SK-N-DZ (cell line): ENCODE data around the gene RTP3.
"Not testable (repeated sequence)": the region's sequence is repeated elsewhere in the genome, so short reads cannot be mapped to it uniquely, and the experiment has no call there.

ENCODE experiments used
- DNase-seq: peaks from one replicate; pipeline ENCODE4 v3.0.0-alpha.2; 2015; ENCODE audit warnings: low spot score

The RTP3 gene

GRCh38 chr3:46517016-46517783 is 19.4 kb downstream of the RTP3 start:
- no peak for DNase-seq

DNA sequence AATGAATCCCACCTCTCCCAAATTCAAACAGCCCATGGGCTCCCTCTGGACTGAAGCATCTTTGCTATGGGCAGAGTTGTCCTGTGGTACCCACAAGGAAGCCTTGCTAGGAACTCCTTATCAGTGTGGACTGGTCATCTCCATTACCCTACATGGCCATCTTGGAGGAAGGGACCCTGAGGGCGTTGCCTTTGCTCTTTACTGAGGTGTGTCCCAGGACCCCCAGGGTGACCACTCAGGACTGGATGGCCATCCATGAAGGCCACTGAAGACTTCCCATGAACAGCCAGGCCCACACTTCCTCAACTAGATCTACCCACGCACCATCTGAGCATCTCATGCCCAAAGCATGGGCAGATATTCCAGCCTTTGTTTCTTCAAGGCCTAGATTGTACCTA is 20.0 kb downstream of the RTP3 start:
- DNase-seq, result no peak

- no peak for DNase-seq
These were observed 22.2 kb downstream of the RTP3 start for GRCh38 chr3:46519952-46520351.

DNA sequence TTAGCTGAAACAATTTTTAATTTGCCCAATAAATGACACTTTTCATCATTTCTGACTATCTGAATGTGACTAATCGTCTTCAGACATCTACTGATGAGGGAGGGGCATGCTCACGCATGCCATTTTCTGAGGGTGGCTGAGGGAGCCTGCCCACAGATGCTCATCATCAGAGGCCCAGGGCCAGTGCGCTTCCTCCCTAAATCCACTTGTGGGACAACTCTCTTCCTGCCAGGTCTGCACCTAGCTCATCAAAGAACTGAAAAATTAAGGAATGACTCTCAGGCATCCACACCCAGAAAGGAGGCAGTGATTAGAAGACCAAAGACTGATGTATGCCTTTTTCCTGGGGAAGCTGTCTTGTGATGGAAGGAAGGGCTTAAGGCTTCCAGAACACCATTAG is 22.8 kb downstream of the RTP3 start:
- DNase-seq, result no peak

DNA sequence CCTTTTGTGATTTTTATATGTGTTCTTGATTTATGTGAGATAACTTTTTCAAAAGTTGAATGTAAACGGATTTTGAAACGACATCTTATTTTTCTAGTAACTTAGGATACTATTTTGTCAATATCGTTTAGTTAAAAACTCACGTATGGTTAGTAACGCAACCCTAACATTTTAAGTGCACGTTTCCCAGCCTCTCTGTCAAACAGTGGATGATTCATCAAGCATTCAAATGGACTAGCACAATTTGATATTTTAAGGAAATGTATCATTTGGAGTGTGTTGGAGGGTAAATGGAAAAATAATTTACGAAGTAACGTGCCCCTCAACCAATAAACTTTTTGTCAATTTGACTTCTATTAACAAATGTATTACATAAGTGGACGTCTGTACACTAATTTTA is 23.3 kb downstream of the RTP3 start:
- DNase-seq, result no peak

DNA sequence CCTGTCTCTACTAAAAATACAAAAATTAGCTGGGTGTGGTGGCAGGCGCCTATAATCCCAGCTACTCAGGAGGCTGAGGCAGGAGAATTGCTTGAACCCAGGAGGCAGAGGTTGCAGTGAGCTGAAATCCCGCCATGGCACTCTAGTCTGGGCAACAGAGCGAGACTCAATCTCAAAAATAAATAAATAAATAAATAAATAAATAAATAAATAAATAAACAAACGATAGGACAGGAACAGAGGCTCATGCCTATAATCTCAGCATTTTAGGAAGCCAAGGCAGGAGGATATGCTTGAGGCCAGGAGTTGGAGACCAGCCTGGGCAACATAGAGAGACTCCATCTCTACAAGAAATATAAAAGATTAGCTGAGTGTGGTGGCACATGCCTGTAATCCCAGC is 24.4 kb downstream of the RTP3 start:
- DNase-seq, result not testable (repeated sequence)

GRCh38 chr3:46523556-46523955 is 25.8 kb downstream of the RTP3 start:
- DNase-seq, result no peak

DNA sequence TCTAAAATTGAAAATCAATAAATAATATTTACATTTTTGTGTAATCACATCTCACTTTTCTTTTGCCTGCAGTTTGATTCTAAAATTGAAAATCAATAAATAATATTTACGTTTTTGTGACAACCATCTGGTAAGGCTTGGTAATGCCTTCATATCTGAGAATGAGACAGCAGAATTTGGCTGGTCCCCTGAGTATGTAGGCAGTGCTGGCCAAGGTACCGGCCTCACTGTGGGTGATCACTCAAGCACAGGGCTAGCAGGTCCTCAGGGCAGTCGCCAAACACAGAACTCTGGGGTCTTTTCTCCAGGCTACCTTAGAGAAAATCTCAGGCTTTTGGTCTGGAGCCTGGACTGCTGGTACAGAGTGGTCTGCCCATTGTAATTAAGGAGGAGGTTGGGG is 26.2 kb downstream of the RTP3 start:
- DNase-seq, result no peak

GRCh38 chr3:46524832-46525231 is 27.1 kb downstream of the RTP3 start:
- no peak for DNase-seq

DNA sequence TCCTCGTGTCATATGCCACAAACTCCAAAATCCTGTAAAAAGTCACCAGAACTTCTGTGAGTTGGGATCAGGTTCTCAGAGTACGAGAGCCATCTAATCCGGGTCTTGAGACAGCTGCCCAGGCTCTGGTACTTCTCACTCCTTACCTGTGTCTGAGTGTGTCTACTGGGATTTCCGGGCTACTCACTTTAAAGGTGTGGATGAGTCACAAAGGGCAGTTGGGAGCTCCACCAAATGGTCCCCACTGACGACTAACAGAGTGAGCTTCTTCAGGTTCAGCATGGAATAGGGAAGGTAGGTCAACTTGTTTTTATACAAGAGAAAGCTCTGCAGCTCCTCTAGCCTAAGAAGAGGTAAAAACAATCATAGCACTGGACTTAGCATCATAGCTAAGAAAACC is 29.5 kb downstream of the RTP3 start:
- no peak for DNase-seq

GRCh38 chr3:46533091-46533490 is 35.3 kb downstream of the RTP3 start:
- DNase-seq, result no peak

DNA sequence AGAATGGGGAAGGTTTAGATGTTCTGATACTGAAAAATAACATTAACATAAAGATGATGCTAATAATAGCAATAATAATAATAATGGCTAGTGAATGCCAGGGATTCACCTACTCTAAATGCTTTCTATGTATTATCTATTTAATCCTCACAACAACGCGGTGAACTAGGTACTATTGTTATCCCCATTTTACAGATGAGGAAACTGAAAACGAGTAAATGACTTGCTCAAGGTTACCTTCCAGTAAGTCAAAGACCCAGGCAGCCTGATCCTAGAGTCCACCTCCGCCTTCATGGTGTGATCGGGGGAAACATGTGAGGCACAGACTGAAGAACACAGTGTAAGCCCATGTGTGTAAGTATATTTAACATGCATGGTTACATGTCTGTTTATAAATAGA is 38.0 kb downstream of the RTP3 start:
- no peak for DNase-seq

GRCh38 chr3:46536758-46537157 is 39.0 kb downstream of the RTP3 start:
- no peak for DNase-seq

DNA sequence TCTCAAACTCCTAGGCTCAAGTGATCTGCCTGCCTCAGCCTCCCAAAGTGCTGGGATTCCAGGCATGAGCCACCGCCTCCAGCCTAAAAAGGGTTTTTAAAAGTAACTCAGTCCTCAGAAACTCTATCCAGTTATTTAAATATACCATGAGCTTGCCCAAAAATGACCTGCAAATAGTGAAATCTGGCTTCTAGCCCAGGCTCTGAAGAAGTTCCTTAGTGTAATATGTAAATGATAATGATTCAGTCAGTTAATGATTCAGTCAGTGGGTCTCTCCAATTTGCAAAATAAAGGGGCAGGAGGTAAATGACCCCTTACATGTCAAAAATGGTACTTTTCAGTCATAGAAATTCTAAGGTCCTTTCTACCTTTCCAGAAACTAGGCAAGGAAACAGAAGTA is 39.5 kb downstream of the RTP3 start:
- DNase-seq, result no peak

- no peak for DNase-seq
These were observed 40.0 kb downstream of the RTP3 start for GRCh38 chr3:46537779-46538178.

DNA sequence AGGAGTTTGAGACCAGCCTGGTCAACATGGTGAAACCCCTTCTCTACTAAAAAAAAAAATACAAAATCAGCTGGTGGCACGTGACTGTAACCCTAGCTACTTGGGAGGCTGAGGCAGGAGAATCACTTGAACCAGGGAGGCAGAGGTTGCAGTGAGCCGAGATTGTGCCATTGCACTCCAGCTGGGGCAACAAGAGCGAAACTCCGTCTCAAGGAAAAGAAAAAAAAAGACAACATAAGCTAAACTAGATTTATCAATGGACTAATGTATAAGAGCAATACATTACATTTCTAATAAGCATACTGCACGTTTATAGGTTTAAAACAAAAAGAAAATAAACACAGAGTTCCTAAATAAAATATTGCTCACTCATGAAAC is 40.6 kb downstream of the RTP3 start:
- not testable (repeated sequence) for DNase-seq

GRCh38 chr3:46538803-46539442 is 41.1 kb downstream of the RTP3 start:
- no peak for DNase-seq

GRCh38 chr3:46539443-46540005 is 41.7 kb downstream of the RTP3 start:
- DNase-seq, result no peak

DNA sequence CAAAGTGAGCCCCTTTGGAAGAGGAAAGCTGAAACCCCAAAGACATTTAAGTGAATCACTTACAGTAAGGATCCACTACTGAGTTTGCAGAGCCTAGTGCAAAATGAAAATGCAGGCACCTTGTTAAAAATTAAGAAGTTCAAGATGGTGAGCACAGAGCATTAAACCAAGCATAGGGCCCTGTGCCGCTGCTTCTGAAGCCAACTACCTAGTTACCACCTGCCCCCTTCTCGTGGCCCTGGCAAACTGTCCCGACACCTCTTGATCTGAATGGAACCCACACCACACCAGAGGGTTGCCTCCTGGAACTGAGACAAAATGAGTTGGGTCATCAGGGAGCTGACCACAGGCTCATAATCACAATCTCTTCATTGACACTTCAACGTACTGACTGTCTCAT is 42.8 kb downstream of the RTP3 start:
- DNase-seq, result no peak

GRCh38 chr3:46541835-46542234 is 44.1 kb downstream of the RTP3 start:
- DNase-seq, result no peak

GRCh38 chr3:46542344-46542743 is 44.6 kb downstream of the RTP3 start:
- no peak for DNase-seq

GRCh38 chr3:46542801-46543201 is 45.0 kb downstream of the RTP3 start:
- DNase-seq, result no peak
